ENCODE measurements around the gene KDELR3. TPM values are rescaled to one million over a fixed set of nuclear protein-coding genes. Genes with fewer than 3 reads are reported as not detected.

KDELR3 gene
- total RNA-seq, 1 experiment from 2014 or later = 11.6 TPM

- H3K4me1 ChIP-seq (ENCODE audit: control insufficient read depth, insufficient read depth, low read length) = no peaks in the 10 kb centered on the region; the same call in 1 of the 2 replicates
- BruUV-seq (replicated peaks) = no TSS peak
- no peaks in the 10 kb centered on the region for H3K9me3 ChIP-seq (ENCODE audit: control insufficient read depth, insufficient read depth, low read depth, low read length)
- in situ Hi-C loops (cut with HindIII; ENCODE audit: low pct_unique_long_range_greater_than_20kb, low sequenced_read_pairs) = no loop called here
- ChIA-PET POLR2A (interaction anchor here (0.6 kb wide), 2 partner anchors 64 to 146 kb away, joined by 3 read pairs; no protein-coding TSS in a partner anchor), CTCF (no interaction called here)
- H3K27ac ChIP-seq (ENCODE audit: low read length) = no peak overlapping the region
- H3K4me3 ChIP-seq (ENCODE audit: low read depth in 2 of 2, low read length in 2 of 2) = no peak overlapping the region
- intact Hi-C loops (cut with micrococcal nuclease; ENCODE audit: unreplicated experiment) = no loop called here
- H3K36me3 ChIP-seq (ENCODE audit: control insufficient read depth, insufficient read depth, low read length) = peaks cover 75% of the 10 kb centered on the region
- TF ChIP-seq CTCF (IDR thresholded peaks at IDR 0.05) = no peak
- TF ChIP-seq TCF7L2 (IDR thresholded peaks at IDR 0.05; ENCODE audit: low read depth, low read length) = no peak
- TF ChIP-seq REST (IDR thresholded peaks at IDR 0.05; ENCODE audit: insufficient read depth in 1 of 2, low read depth in 2 of 2, low read length in 1 of 2) = no peak
- no peak for TF ChIP-seq POLR2AphosphoS5 (IDR thresholded peaks at IDR 0.05; ENCODE audit: low read depth, low read length)
- TF ChIP-seq SIN3A (IDR thresholded peaks at IDR 0.05; ENCODE audit: borderline replicate concordance, insufficient read depth, low read depth, low read length) = no peak
- no peaks in the 10 kb centered on the region for H3K27me3 ChIP-seq (ENCODE audit: control insufficient read depth, insufficient read depth, low read length)
- ATAC-seq = no peak
- DNase-seq (ENCODE audit: low read depth, low spot score) = no peak
These were observed 20.1 kb downstream of the KDELR3 start for GRCh38 chr22:38487946-38488345.

- no peak for TF ChIP-seq SIN3A (IDR thresholded peaks at IDR 0.05; ENCODE audit: borderline replicate concordance, insufficient read depth, low read depth, low read length)
- Histone ChIP-seq H3K27ac (ENCODE audit: low read length) (no peak overlapping the region), H3K9me3 (ENCODE audit: control insufficient read depth, insufficient read depth, low read depth, low read length) (no peaks in the 10 kb centered on the region), H3K27me3 (ENCODE audit: control insufficient read depth, insufficient read depth, low read length) (no peaks in the 10 kb centered on the region), H3K4me1 (ENCODE audit: control insufficient read depth, insufficient read depth, low read length) (no peaks in the 10 kb centered on the region; the same call in none of the 2 replicates), H3K36me3 (ENCODE audit: control insufficient read depth, insufficient read depth, low read length) (peaks cover 75% of the 10 kb centered on the region), H3K4me3 (ENCODE audit: low read depth in 2 of 2, low read length in 2 of 2) (no peak overlapping the region)
- no peak for ATAC-seq
- in situ Hi-C loops (cut with HindIII; ENCODE audit: low pct_unique_long_range_greater_than_20kb, low sequenced_read_pairs) = no loop called here
- POLR2A ChIA-PET = no interaction called here
- intact Hi-C loops (cut with micrococcal nuclease; ENCODE audit: unreplicated experiment) = no loop called here
- no TSS peak for BruUV-seq (replicated peaks)
- DNase-seq (ENCODE audit: low read depth, low spot score) = no peak
- CTCF ChIA-PET = no interaction called here
These were observed 21.2 kb downstream of the KDELR3 start for GRCh38 chr22:38489142-38489541.

GRCh38 chr22:38489561-38490145, 21.8 kb downstream of the KDELR3 start:
- no peak overlapping the region for H3K4me3 ChIP-seq (ENCODE audit: low read depth in 2 of 2, low read length in 2 of 2)
- in situ Hi-C loops (cut with HindIII; ENCODE audit: low pct_unique_long_range_greater_than_20kb, low sequenced_read_pairs) = no loop called here
- ATAC-seq (no peak), DNase-seq (ENCODE audit: low read depth, low spot score) (no peak)
- no peak overlapping the region for H3K27ac ChIP-seq (ENCODE audit: low read length)
- ChIA-PET POLR2A (no interaction called here), CTCF (no interaction called here)
- H3K27me3 ChIP-seq (ENCODE audit: control insufficient read depth, insufficient read depth, low read length) = no peaks in the 10 kb centered on the region
- peak; percentile 22; the same call in 1 of the 2 replicates for TF ChIP-seq POLR2AphosphoS5 (IDR thresholded peaks at IDR 0.05; ENCODE audit: low read depth, low read length)
- no peak for TF ChIP-seq REST (IDR thresholded peaks at IDR 0.05; ENCODE audit: insufficient read depth in 1 of 2, low read depth in 2 of 2, low read length in 1 of 2)
- intact Hi-C loops (cut with micrococcal nuclease; ENCODE audit: unreplicated experiment) = no loop called here
- H3K4me1 ChIP-seq (ENCODE audit: control insufficient read depth, insufficient read depth, low read length) = no peaks in the 10 kb centered on the region; the same call in none of the 2 replicates
- no TSS peak for BruUV-seq (replicated peaks)
- H3K36me3 ChIP-seq (ENCODE audit: control insufficient read depth, insufficient read depth, low read length) = peaks cover 75% of the 10 kb centered on the region
- H3K9me3 ChIP-seq (ENCODE audit: control insufficient read depth, insufficient read depth, low read depth, low read length) = no peaks in the 10 kb centered on the region

All from Panc1 (cell line).